T47D (cell line): ENCODE measurements around the gene ARHGEF35.
"Not testable (repeated sequence)": the region's sequence is repeated elsewhere in the genome, so short reads cannot be mapped to it uniquely, and the experiment has no call there.

Experiments
- DNase-seq, 2 experiments: peaks; one replicate each; pipeline versions ENCODE4 v3.0.0 to v3.0.0-alpha.2; 2011 to 2012; ENCODE audit warnings: low read depth in 1 of 2, low spot score in 1 of 2
- JUND ChIP-seq: IDR thresholded peaks from 2 replicates; pipeline ENCODE4 v1.6.1; 2012; ENCODE audit warnings: low read depth
- in situ Hi-C: cut with HindIII; loops from 2 replicates; pipeline ENCODE4 v1.10.0; 2016; ENCODE audit warnings: low sequenced_read_pairs, low pct_unique_long_range_greater_than_20kb

The ARHGEF35 gene

GRCh38 chr7:144188578-144189171, 7.0 kb downstream of the ARHGEF35 start:
- in situ Hi-C loops, DNase-seq: not testable (repeated sequence)

GRCh38 chr7:144187848-144188247, 7.8 kb downstream of the ARHGEF35 start:
- DNase-seq, in situ Hi-C loops: not testable (repeated sequence)

GRCh38 chr7:144183166-144183565, 12.5 kb downstream of the ARHGEF35 start, which contains the start of gene CTAGE4:
Gene CTAGE4, plus strand, starts transcription at chr7:144183466. Its CDS starts 38 bp downstream, at chr7:144183504.
- in situ Hi-C loops, DNase-seq: not testable (repeated sequence)

GRCh38 chr7:144179165-144179479, 16.5 kb downstream of the ARHGEF35 start:
- in situ Hi-C loops, DNase-seq: not testable (repeated sequence)

- in situ Hi-C loops, result not testable (repeated sequence)
Observed at GRCh38 chr7:144178380-144179164, 17.1 kb downstream of the ARHGEF35 start.

GRCh38 chr7:144174613-144175012, 21.0 kb downstream of the ARHGEF35 start:
- DNase-seq, result no peak
- in situ Hi-C loops, result no loop called here
- TF ChIP-seq JUND, result no peak

More at GRCh38 chr7:144178380-144179164, 17.1 kb downstream of the ARHGEF35 start:
- peak in 1 of 2 experiments; percentile 34 for DNase-seq

- in situ Hi-C loops, DNase-seq: not testable (repeated sequence)
Observed at GRCh38 chr7:144171594-144172350, 23.9 kb downstream of the ARHGEF35 start.

- no peak for DNase-seq
- in situ Hi-C loops, result no loop called here
- TF ChIP-seq JUND, result no peak
Observed at GRCh38 chr7:144164784-144165183, 30.8 kb downstream of the ARHGEF35 start.

- DNase-seq, result no peak
Observed at GRCh38 chr7:144158861-144159260, 36.8 kb downstream of the ARHGEF35 start.

GRCh38 chr7:144148224-144148827, 47.3 kb downstream of the ARHGEF35 start:
- TF ChIP-seq JUND, result no peak
- no peak for DNase-seq
- in situ Hi-C loops, result no loop called here

More at GRCh38 chr7:144158861-144159260, 36.8 kb downstream of the ARHGEF35 start:
- in situ Hi-C loops, result no loop called here
- no peak for TF ChIP-seq JUND

GRCh38 chr7:144144426-144144825, 51.2 kb downstream of the ARHGEF35 start:
- in situ Hi-C loops, result no loop called here
- TF ChIP-seq JUND, result no peak
- DNase-seq, result no peak

- no peak for DNase-seq
- TF ChIP-seq JUND, result no peak
Observed at GRCh38 chr7:144142187-144142586, 53.4 kb downstream of the ARHGEF35 start.

GRCh38 chr7:144137501-144137900, 58.1 kb downstream of the ARHGEF35 start:
- DNase-seq, result no peak

More at GRCh38 chr7:144142187-144142586, 53.4 kb downstream of the ARHGEF35 start:
- in situ Hi-C loops, result no loop called here

More at GRCh38 chr7:144137501-144137900, 58.1 kb downstream of the ARHGEF35 start:
- in situ Hi-C loops, result no loop called here
- TF ChIP-seq JUND, result no peak
